ENCODE results near the gene RALGPS2.
"Not testable (repeated sequence)": the region's sequence is repeated elsewhere in the genome, so short reads cannot be mapped to it uniquely, and the experiment has no call there.

The RALGPS2 gene

DNA sequence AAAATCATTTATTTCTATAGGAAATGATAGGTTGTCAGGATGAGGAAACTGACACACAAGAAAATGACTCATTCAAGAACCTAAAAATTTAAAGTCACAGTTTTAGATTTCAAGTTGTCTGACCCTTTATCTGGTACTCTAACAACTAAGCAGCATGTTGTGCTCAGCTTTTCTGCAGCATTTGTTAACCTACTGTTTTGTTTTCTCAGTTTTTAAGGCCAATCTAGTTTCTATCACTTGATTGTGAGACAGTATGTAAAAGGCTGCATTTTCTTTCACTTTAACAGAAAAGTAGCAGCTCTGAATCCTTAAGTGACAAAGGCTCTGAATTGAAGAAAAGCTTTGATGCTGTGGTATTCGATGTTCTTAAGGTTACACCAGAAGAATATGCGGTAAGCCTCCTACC is 59.1 kb downstream of the RALGPS2 start:
- no peak for DNase-seq

DNA sequence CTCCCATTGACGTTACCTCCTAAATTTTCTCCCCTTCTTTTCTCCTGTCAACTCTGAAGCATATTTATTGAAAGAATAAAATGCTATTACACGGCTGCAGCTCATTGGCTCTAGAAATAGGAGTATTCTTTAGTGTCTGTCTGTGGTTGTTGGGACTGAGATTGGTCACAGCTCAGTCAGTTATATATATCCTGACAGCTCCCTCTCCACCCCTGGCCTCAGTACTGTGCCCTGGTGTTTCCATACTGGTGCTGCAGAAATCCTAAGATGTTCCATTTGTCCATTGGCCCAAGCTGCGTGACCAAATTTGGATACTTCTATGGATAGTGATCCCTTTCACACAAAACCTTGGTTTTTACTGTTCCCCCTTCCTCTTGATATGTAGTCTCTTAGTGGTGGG is 67.3 kb downstream of the RALGPS2 start:
- DNase-seq = no peak

GRCh38 chr1:178796013-178796412 is 71.0 kb downstream of the RALGPS2 start:
- DNase-seq = no peak

- DNase-seq = no peak
Observed at GRCh38 chr1:178797590-178797989, 72.5 kb downstream of the RALGPS2 start.

GRCh38 chr1:178798232-178798861 is 73.3 kb downstream of the RALGPS2 start:
- DNase-seq = no peak

- no peak for DNase-seq
Observed at GRCh38 chr1:178802873-178803272, 77.8 kb downstream of the RALGPS2 start.

DNA sequence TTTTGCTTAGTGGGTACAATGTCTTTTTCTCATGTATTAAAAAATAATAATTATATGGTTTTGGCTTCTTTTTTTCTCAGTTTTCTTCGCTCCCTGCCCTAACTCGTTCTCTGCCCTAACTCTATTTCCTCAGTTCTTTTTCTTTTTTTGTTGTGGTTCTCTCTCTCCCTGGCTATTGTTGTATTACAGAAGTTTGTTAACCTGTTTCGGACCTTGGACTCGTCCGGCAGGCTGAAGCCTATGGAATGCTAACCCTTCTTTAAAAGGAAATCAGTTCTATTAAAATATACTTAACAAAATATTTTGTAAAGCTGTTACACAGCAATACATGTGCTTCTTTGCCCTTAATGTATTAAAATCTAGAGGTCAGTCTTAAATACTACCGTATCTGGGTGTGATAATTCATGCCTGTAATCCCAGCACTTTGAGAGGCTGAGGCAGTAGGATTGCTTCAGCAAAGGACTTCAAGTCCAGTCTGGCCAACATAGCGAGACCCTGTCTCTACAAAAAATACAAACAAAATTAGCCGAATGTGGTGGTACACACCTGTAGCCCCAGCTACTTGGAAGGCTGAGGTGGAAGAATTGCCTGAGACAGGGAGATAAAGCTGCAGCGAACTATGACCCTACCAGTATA is 81.7 kb downstream of the RALGPS2 start:
- DNase-seq = no peak

DNA sequence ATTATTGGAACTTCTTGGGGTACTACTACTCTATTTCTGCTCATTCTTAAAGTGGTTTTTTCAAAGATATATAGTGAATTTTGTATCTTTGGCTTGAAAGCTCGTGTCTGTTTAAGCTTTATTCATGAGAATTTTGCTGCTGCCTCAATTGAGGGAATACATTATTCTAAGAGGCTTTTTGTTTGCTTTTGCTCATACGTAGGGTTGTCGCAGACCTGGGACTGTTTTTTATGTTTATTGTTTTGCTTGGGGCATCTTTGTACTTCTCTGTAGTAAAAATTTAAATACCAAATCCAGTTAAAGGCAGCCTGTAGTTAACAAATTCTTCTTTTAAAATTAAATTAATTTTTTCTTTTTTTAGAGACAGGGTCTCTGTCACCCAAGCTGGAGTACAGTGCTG is 83.5 kb downstream of the RALGPS2 start:
- DNase-seq = no peak

- DNase-seq = no peak
Observed at GRCh38 chr1:178810585-178810984, 85.5 kb downstream of the RALGPS2 start.

GRCh38 chr1:178818416-178818815 is 93.4 kb downstream of the RALGPS2 start:
- DNase-seq = no peak

GRCh38 chr1:178819123-178819522 is 94.1 kb downstream of the RALGPS2 start:
- no peak for DNase-seq

GRCh38 chr1:178821134-178821866 is 96.3 kb downstream of the RALGPS2 start:
- DNase-seq = no peak

GRCh38 chr1:178825167-178825566 is 100.1 kb downstream of the RALGPS2 start:
- no peak for DNase-seq

DNA sequence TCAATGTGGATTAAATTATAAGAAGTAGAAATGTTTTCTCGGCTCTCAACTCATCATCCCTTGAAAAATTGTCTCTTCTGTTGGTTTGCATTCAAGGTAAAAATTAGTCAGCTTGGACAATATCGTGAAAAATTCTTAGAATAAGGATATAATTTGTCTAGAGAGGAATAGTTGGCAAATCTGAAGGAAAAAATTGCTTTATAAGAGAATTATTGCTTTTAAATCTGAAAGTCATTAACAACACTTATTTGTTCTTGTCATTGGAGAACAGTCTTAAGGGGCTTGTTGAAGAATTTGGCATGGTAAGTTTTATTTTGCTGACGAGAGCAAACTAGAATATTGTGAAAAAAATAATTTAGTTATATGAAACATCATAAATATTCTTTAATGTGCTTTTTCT is 119.4 kb downstream of the RALGPS2 start:
- no peak for DNase-seq

- no peak for DNase-seq
Observed at GRCh38 chr1:178846306-178846705, 121.3 kb downstream of the RALGPS2 start.

GRCh38 chr1:178847396-178847849 is 122.4 kb downstream of the RALGPS2 start:
- DNase-seq = peak; percentile 18

- not testable (repeated sequence) for DNase-seq
Observed at GRCh38 chr1:178847919-178848318, 122.9 kb downstream of the RALGPS2 start.

GRCh38 chr1:178849918-178850317 is 124.9 kb downstream of the RALGPS2 start:
- no peak for DNase-seq

DNA sequence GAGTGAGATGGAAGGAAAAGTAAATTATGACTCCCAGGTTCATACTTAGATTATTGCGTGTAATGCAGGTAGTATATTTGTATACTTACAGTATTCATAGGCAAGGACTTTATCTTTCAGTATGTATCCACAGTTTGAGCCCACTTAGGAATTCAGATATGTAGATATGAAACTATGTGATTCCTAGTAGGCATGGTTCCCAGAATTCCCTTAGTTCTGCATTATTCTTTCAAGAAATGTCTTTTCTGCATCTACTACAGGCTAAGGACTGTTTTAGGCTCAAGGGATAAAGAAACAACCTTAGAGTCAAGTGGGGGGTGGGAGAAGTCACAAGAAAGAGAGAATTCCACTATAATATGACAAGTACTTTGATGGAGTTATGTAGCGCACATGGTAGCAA is 132.1 kb downstream of the RALGPS2 start:
- no peak for DNase-seq

- DNase-seq = no peak
Observed at GRCh38 chr1:178862416-178862815, 137.4 kb downstream of the RALGPS2 start.

DNA sequence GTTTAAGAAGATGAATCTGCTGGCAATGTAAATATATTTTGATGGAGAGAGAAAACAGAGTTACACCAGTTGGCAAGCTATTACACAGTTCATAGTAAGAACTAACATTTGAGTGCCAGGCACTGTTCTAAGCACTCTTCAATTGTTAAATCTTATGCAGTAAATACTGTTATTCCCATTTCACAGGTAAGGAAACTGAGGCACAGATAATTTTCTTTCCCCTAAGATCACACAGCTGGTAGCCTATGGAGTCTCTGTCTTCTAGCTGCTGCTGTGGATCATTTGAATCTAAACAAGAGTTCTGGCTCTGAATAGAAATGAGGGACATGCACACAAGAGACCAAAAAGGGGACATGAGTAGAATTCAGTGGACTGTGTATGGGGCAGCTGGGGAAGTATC is 137.8 kb downstream of the RALGPS2 start:
- no peak for DNase-seq

DNA sequence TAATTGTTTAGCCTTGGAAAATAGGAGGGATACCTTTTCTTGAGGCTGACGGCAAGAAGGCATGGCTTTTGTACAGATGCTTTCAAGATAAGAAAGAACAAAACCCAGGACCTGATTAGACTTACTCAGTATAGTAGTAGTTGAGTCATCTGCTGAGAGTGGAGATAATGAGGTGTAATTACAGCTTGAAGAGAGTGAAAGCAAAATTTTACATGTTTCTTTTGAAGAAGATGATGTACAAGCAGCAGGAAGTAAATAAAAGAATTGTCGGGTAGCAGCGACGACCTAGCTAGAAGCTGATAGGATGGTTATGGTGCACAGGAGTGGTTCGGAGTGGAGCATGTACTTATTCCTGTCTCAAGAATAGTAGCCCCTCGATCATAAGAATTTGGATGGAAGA is 139.3 kb downstream of the RALGPS2 start:
- no peak for DNase-seq

GRCh38 chr1:178867670-178868069 is 142.6 kb downstream of the RALGPS2 start:
- DNase-seq = no peak

- no peak for DNase-seq
Observed at GRCh38 chr1:178868706-178869105, 143.7 kb downstream of the RALGPS2 start.
